A549 (cell line): ENCODE results near the gene PSMB7. TPM values are rescaled to one million over a fixed set of nuclear protein-coding genes. Genes with fewer than 3 reads are reported as not detected.
A peak's percentile ranks its signal among the peaks of the same experiment; 100 is the strongest.

Source experiments
- ATAC-seq, 2 experiments: fragments of 200-7000 bp in 1 of 2; fragments of >200 bp in 1 of 2; cut with Nextera tagmentation in 1 of 2; cut with Tn5 transposase in 1 of 2; 3 replicates each; pipeline versions ENCODE4 v1.8.0 to v1.9.1; 2018 to 2020; ENCODE audit warnings: mild to moderate bottlenecking in 1 of 2, moderate library complexity in 1 of 2
- CTCF ChIA-PET: fragments of 300-600 bp; sonication (Branson Sonifier 250); formaldehyde crosslinking; extraction: SDS; loops from one replicate; lab custom pipeline; 2021; ENCODE audit warnings: antibody characterized with exemption, inconsistent platforms; lab: Yijun Ruan, JAX
- POLR2A ChIA-PET: fragments of 350-600 bp; formaldehyde crosslinking; extraction: SDS; loops from one replicate; lab custom pipeline; 2021; ENCODE audit warnings: antibody characterized with exemption, inconsistent platforms; lab: Yijun Ruan, JAX
- DNase-seq, 2 experiments: peaks; one replicate each; pipeline versions ENCODE4 v3.0.0 to v3.0.0-alpha.2; 2011 to 2016; ENCODE audit warnings: low read depth in 1 of 2, low spot score in 1 of 2
- FAIRE-seq: peaks from 2 replicates; lab custom pipeline; 2011; peaks lifted over from hg19 to GRCh38; lab: Jason Lieb, UNC
- H3K27ac ChIP-seq, 2 experiments: fragments of >200 bp; sonication (Bioruptor Twin); formaldehyde crosslinking; 3 replicates each; pipeline ENCODE4 v1.5.1; 2016 to 2017
- H3K4me1 ChIP-seq: fragments of >200 bp; sonication (Bioruptor Twin); formaldehyde crosslinking; 3 replicates; pipeline ENCODE4 v1.6.1; 2016
- H3K4me2 ChIP-seq: fragments of >200 bp; sonication (Bioruptor Twin); formaldehyde crosslinking; 3 replicates; pipeline ENCODE4 v1.6.1; 2016
- H3K4me3 ChIP-seq: fragments of >200 bp; sonication (Bioruptor Twin); formaldehyde crosslinking; 3 replicates; pipeline ENCODE4 v1.5.1; 2016
- H3K9me3 ChIP-seq: fragments of >200 bp; sonication (Bioruptor Twin); formaldehyde crosslinking; 3 replicates; pipeline ENCODE4 v1.6.1; 2016
- CHD4 ChIP-seq: fragments of 200-600 bp; sonication (generic); IDR thresholded peaks from 2 replicates; pipeline ENCODE4 v1.6.1; 2016; ENCODE audit warnings: antibody characterized with exemption, mild to moderate bottlenecking, borderline replicate concordance
- KDM1A ChIP-seq: fragments of 200-600 bp; sonication (generic); IDR thresholded peaks from 2 replicates; pipeline ENCODE4 v1.6.1; 2016; ENCODE audit warnings: low read depth, mild to moderate bottlenecking
- POLR2AphosphoS2 ChIP-seq: conservative IDR thresholded peaks from 2 replicates; pipeline ENCODE4 v1.6.1; 2012; ENCODE audit warnings: low read length, improper control_type of control experiment, inconsistent platforms
- RFX5 ChIP-seq: fragments of 450-650 bp; IDR thresholded peaks from 2 replicates; pipeline ENCODE4 v1.7.1; 2014; ENCODE audit warnings: antibody characterized with exemption, mild to moderate bottlenecking, moderate library complexity
- RNF2 ChIP-seq: fragments of 200-600 bp; sonication (generic); IDR thresholded peaks from 2 replicates; pipeline ENCODE4 v1.6.1; 2016; ENCODE audit warnings: low read depth, mild to moderate bottlenecking, antibody characterized with exemption, moderate library complexity, borderline replicate concordance
- SREBF2 ChIP-seq: fragments of 450-650 bp; IDR thresholded peaks from 2 replicates; pipeline ENCODE4 v1.6.1; 2014; ENCODE audit warnings: mild to moderate bottlenecking, moderate library complexity
- TFCP2L1 ChIP-seq: fragments of 250-450 bp; sonication (Bioruptor Pico); IDR thresholded peaks from 2 replicates; pipeline ENCODE4 v1.5.0; 2021; ENCODE audit warnings: mild to moderate bottlenecking
- TP53 ChIP-seq: fragments of 250-450 bp; sonication (Bioruptor Pico); IDR thresholded peaks from 2 replicates; pipeline ENCODE4 v1.5.0; 2021; ENCODE audit warnings: mild to moderate bottlenecking, moderate library complexity
- WGBS: methylation state at CpG from one replicate; pipeline ENCODE4 v1.1.6; 2017; ENCODE audit errors: missing lambda C conversion rate; 5-methylcytosine and 5-hydroxymethylcytosine counted together
- polyA plus RNA-seq, 4 experiments: library from polyadenylated mRNA; depleted of rRNA in 3 of 4; stranded (reverse); fragments of >200 nt; fragmentation: RNase III in 1 of 4; extraction: RNeasy Plus Mini Kit Qiagen cat#74134 plus additional on column Dnase treatment in 1 of 4; gene quantifications; 2 replicates in 3 of 4; 3 replicates in 1 of 4; pipeline ENCODE4 v1.2.3, GENCODE V29; 2011 to 2017
- TF ChIP-seq, protein P1 (sequence below): fragments of 150-350 bp; IDR thresholded peaks from 2 replicates; pipeline ENCODE4 v1.6.1; 2014; ENCODE audit warnings: low read depth, mild to moderate bottlenecking, low read length
- TF ChIP-seq, protein P2 (sequence below): IDR thresholded peaks from 2 replicates; pipeline ENCODE4 v1.6.1; 2012
- TF ChIP-seq, protein P3 (sequence below): fragments of 250-450 bp; sonication (Bioruptor Pico); IDR thresholded peaks from 2 replicates; pipeline ENCODE4 v1.5.0; 2020; ENCODE audit warnings: low read depth, mild to moderate bottlenecking, moderate library complexity

Gene PSMB7
- polyA plus RNA-seq, 2 of the 4 experiments (the other 2 are of a cell fraction) = 332 to 418 TPM

DNA sequence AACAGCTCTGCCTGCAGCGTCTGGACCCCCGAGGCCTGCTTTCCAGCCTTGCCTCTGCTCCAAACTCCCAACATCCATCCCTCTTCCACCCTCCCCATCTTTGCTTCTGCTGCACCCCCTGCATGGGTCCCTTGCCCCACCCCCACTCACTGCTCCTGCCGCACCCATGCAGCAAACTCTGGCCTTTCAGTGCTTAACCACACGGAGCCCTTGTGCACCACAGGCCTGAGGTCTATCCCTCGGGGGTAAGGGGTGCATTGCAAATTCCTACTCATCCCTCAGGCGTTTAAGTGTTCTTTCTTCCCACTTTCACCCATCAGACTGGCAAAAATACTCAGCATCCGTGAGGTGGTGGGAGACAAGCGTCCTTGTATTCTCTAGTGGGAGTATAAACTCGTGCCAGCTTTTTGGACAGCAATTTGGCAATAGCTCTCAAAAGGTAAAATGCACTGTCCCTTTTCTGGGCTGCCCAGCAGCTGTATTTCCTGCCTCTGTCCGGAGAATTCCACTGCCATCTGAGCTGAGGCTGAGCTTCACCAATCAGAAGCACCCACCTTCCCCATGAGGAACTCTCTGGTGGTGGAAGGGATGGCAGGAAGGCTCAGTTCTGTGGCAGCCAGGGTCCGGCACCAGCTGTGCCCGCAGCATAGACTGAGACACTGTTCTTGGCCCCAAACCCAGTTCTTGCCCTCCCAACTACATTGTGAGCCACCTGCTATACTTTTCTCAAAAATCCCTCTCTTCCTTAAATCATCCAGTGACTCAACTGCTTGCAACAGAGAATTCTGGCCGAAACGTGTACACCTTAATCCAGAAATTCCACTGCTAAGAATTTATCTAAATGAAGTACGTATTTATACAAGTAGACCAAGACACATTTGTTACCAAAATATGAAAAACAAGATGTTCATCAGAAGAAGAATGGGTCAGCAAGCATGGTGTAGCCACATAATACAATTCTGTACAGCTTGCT is 15.0 kb downstream of the PSMB7 start (continued):
- TF ChIP-seq, protein P1, sequence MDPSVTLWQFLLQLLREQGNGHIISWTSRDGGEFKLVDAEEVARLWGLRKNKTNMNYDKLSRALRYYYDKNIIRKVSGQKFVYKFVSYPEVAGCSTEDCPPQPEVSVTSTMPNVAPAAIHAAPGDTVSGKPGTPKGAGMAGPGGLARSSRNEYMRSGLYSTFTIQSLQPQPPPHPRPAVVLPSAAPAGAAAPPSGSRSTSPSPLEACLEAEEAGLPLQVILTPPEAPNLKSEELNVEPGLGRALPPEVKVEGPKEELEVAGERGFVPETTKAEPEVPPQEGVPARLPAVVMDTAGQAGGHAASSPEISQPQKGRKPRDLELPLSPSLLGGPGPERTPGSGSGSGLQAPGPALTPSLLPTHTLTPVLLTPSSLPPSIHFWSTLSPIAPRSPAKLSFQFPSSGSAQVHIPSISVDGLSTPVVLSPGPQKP = no peak
- TF ChIP-seq TP53 (no peak), KDM1A (no peak), CHD4 (no peak)
- TF ChIP-seq, protein P2, sequence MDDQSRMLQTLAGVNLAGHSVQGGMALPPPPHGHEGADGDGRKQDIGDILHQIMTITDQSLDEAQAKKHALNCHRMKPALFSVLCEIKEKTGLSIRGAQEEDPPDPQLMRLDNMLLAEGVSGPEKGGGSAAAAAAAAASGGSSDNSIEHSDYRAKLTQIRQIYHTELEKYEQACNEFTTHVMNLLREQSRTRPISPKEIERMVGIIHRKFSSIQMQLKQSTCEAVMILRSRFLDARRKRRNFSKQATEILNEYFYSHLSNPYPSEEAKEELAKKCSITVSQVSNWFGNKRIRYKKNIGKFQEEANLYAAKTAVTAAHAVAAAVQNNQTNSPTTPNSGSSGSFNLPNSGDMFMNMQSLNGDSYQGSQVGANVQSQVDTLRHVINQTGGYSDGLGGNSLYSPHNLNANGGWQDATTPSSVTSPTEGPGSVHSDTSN = no peak
- TF ChIP-seq, protein P3, sequence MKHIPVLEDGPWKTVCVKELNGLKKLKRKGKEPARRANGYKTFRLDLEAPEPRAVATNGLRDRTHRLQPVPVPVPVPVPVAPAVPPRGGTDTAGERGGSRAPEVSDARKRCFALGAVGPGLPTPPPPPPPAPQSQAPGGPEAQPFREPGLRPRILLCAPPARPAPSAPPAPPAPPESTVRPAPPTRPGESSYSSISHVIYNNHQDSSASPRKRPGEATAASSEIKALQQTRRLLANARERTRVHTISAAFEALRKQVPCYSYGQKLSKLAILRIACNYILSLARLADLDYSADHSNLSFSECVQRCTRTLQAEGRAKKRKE = no peak

DNA sequence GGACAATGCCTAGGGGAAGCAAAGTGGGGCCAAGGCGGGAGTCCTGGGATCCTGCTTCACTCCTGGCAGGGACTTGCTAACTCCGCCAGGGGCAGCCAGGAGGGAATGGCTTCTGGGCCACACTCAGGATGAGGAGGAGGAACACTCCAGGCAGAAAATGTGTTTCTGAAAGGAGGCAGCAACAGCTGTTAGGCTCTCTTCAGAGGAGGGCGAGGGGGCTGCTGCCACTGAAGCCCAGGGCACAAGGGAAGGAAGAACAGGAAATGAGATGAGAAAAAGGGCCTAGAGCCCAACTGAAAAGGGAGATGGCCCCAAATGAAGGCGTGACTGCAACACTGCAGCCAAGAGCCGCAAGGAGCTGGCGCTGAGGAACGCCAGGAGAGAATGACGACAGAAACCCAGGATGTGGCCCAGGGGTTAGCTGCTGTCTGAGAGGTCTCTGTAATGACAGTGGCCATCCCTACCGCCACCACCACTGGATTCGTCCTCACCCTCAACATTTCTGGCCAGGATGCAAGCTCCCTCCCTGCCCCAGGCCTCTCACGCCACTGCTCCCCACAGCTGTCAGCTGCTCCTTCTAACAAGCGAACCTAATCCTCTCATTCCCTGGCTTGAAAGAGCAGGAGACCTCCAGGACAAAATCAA is 15.8 kb downstream of the PSMB7 start:
- CTCF ChIA-PET = interaction anchor here (0.6 to 32.7 kb wide), 5 partner anchors 6 to 453 kb away, joined by 3 to 429 read pairs (median 3); partner anchors contain the start of gene PSMB7
- peak; percentile 12 to 30; a peak in 3 of 6 replicates for ATAC-seq
- no peak for TF ChIP-seq TP53
- no peak for FAIRE-seq
- H3K4me3 ChIP-seq = no peak overlapping the region
- H3K27ac ChIP-seq = no peak overlapping the region
- no peaks in the 10 kb centered on the region for H3K9me3 ChIP-seq
- POLR2A ChIA-PET = no interaction called here
- DNase-seq = no peak
- WGBS = 89% methylated on average over 12 of the region's 12 CpGs
- H3K4me2 ChIP-seq = no peak overlapping the region
- H3K4me1 ChIP-seq = peaks cover 4% of the 10 kb centered on the region

DNA sequence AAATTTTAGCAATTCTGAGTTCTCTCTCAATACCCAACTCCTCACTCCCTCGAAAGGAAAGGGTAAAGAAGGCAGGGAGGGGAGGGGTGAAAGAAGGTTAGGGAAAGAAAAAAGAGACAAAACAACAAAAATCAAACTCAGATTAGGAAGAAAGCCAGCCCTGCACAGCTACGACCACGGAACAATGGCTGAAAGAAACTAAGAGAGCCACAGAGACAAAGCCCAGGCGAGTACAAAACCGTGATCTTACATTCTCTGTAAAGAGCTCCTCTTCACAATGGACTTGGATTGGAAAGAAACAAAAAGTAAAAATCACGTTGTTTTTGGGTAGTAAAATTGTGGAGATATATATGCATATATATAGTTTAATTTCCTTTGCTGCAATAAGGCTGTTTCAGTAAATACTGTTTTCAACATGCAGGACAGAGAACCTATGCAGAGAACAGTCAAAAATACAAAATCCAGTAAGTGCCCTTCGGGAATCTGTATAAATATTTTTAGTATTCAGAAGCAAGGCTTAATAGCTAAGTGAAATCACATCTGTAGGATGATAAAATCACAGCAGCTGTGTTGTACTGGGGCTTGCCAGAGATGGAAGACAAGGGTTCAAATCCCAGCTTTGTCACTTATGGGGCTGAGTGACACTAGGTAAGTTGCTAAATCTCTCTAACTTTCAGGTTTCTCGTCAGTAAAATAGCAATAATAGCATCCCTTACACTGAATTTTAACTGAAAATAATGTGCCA is 16.9 kb downstream of the PSMB7 start:
- ChIA-PET POLR2A (no interaction called here), CTCF (interaction anchor here (1.0 to 32.7 kb wide), 3 partner anchors 5 to 454 kb away, joined by 3 to 429 read pairs (median 429); partner anchors contain the start of gene PSMB7)
- TF ChIP-seq POLR2AphosphoS2 (no peak), TFCP2L1 (CRISPR knock-in tag) (no peak), RNF2 (no peak), SREBF2 (no peak), RFX5 (no peak)
- TF ChIP-seq, protein P2 = no peak
- DNase-seq = no peak
- 87% methylated on average over 8 of the region's 8 CpGs for WGBS
- FAIRE-seq = no peak
- H3K4me1 ChIP-seq = peaks cover 15% of the 10 kb centered on the region
- no peak overlapping the region for H3K4me3 ChIP-seq
- H3K9me3 ChIP-seq = no peaks in the 10 kb centered on the region
- H3K4me2 ChIP-seq = no peak overlapping the region
- no peak overlapping the region for H3K27ac ChIP-seq
- no peak for ATAC-seq
